HG03066 (cell line): ENCODE data around the gene UST.
"Not testable (repeated sequence)": the region's sequence is repeated elsewhere in the genome, so short reads cannot be mapped to it uniquely, and the experiment has no call there.

Experiments used
- ATAC-seq: cut with Tn5 transposase; IDR thresholded peaks from one replicate; pipeline ENCODE4 v1.9.1; 2021; ENCODE audit warnings: low read depth; ENCODE audit not compliant: unreplicated experiment

UST gene

GRCh38 chr6:148727104-148727503 is 19.7 kb upstream of the UST start:
- ATAC-seq, result no peak

- ATAC-seq, result no peak
These were observed 10.8 kb upstream of the UST start for GRCh38 chr6:148735989-148736388.

GRCh38 chr6:148736774-148737412 is 9.9 kb upstream of the UST start:
- ATAC-seq, result no peak

GRCh38 chr6:148737806-148738205 is 9.0 kb upstream of the UST start:
- no peak for ATAC-seq

- no peak for ATAC-seq
These were observed 7.6 kb upstream of the UST start for GRCh38 chr6:148738946-148739821.

- ATAC-seq, result no peak
These were observed 7.1 kb upstream of the UST start for GRCh38 chr6:148739822-148740128.

- no peak for ATAC-seq
These were observed 3.4 kb upstream of the UST start for GRCh38 chr6:148743476-148743875.

- no peak for ATAC-seq
These were observed 904 bp upstream of the UST start for GRCh38 chr6:148745926-148746325.

GRCh38 chr6:148747145-148747470 is 278 bp downstream of the UST start:
- peak; percentile 28 for ATAC-seq

GRCh38 chr6:148747471-148748165 is 788 bp downstream of the UST start:
- peak; percentile 36 for ATAC-seq

- no peak for ATAC-seq
These were observed 2.8 kb downstream of the UST start for GRCh38 chr6:148749674-148750073.

GRCh38 chr6:148750838-148751792 is 4.3 kb downstream of the UST start:
- no peak for ATAC-seq

- ATAC-seq, result no peak
These were observed 5.0 kb downstream of the UST start for GRCh38 chr6:148751793-148752170.

GRCh38 chr6:148755379-148755778 is 8.5 kb downstream of the UST start:
- ATAC-seq, result not testable (repeated sequence)

- no peak for ATAC-seq
These were observed 11.2 kb downstream of the UST start for GRCh38 chr6:148757944-148758480.

GRCh38 chr6:148758492-148758891 is 11.7 kb downstream of the UST start:
- ATAC-seq, result peak; percentile 65

GRCh38 chr6:148760258-148760534 is 13.4 kb downstream of the UST start:
- ATAC-seq, result no peak

GRCh38 chr6:148760568-148761526 is 14.0 kb downstream of the UST start:
- ATAC-seq, result peak; percentile 36

GRCh38 chr6:148761527-148762011 is 14.7 kb downstream of the UST start:
- ATAC-seq, result no peak
